Hepatocyte (in vitro differentiated cells): ENCODE data around the gene SST. TPM values are rescaled to one million over a fixed set of nuclear protein-coding genes. Genes with fewer than 3 reads are reported as not detected.
"Not testable (repeated sequence)": the region's sequence is repeated elsewhere in the genome, so short reads cannot be mapped to it uniquely, and the experiment has no call there.

Source experiments
- DNase-seq: peaks from one replicate; pipeline ENCODE4 v3.0.0-alpha.2; 2016; ENCODE audit warnings: low spot score
- H2AFZ ChIP-seq: fragments of 200-600 bp; sonication (generic); 2 replicates; pipeline ENCODE4 v1.6.0; 2016; ENCODE audit warnings: antibody characterized with exemption, mild to moderate bottlenecking
- H3K27ac ChIP-seq: fragments of 200-600 bp; sonication (generic); 2 replicates; pipeline ENCODE4 v1.5.1; 2016; ENCODE audit warnings: mild to moderate bottlenecking
- H3K27me3 ChIP-seq: fragments of 200-600 bp; sonication (generic); 2 replicates; pipeline ENCODE4 v1.6.1; 2016
- H3K36me3 ChIP-seq: fragments of 200-600 bp; sonication (generic); replicated peaks from 2 replicates; pipeline ENCODE4 v1.5.1; 2016; ENCODE audit warnings: low read depth; ENCODE audit not compliant: insufficient read depth
- H3K4me1 ChIP-seq: fragments of 200-600 bp; sonication (generic); 2 replicates; pipeline ENCODE4 v1.5.1; 2016; ENCODE audit warnings: mild to moderate bottlenecking, moderate library complexity; ENCODE audit not compliant: insufficient read depth
- H3K4me2 ChIP-seq: fragments of 200-600 bp; sonication (generic); 2 replicates; pipeline ENCODE4 v1.6.0; 2016
- H3K4me3 ChIP-seq: fragments of 200-600 bp; sonication (generic); 2 replicates; pipeline ENCODE4 v1.5.1; 2016; ENCODE audit warnings: mild to moderate bottlenecking
- H3K79me2 ChIP-seq: fragments of 200-600 bp; sonication (generic); 2 replicates; pipeline ENCODE4 v1.6.0; 2017; ENCODE audit warnings: mild to moderate bottlenecking
- H3K9me2 ChIP-seq: fragments of 200-600 bp; sonication (generic); replicated peaks from 2 replicates; pipeline ENCODE4 v1.6.0; 2017; ENCODE audit warnings: mild to moderate bottlenecking; ENCODE audit not compliant: insufficient read depth
- H3K9me3 ChIP-seq: fragments of 200-600 bp; sonication (generic); 2 replicates; pipeline ENCODE4 v1.5.1; 2016; ENCODE audit warnings: low read depth, mild to moderate bottlenecking
- H4K20me1 ChIP-seq: fragments of 200-600 bp; sonication (generic); 2 replicates; pipeline ENCODE4 v1.6.0; 2016; ENCODE audit warnings: mild to moderate bottlenecking; ENCODE audit not compliant: insufficient read depth, poor library complexity, severe bottlenecking
- CTCF ChIP-seq: fragments of 200-600 bp; sonication (generic); IDR thresholded peaks from 2 replicates; pipeline ENCODE4 v1.5.1; 2016; ENCODE audit warnings: antibody characterized with exemption, mild to moderate bottlenecking; ENCODE audit not compliant: poor library complexity
- EZH2 ChIP-seq: fragments of 200-600 bp; sonication (generic); IDR thresholded peaks from 2 replicates; pipeline ENCODE4 v1.6.1; 2016; ENCODE audit warnings: antibody characterized with exemption, mild to moderate bottlenecking, borderline replicate concordance
- EZH2phosphoT487 ChIP-seq: fragments of 200-600 bp; sonication (generic); IDR thresholded peaks from one replicate; pipeline ENCODE4 v1.6.1; 2018; ENCODE audit warnings: antibody characterized with exemption, mild to moderate bottlenecking, low read depth, moderate library complexity; ENCODE audit not compliant: unreplicated experiment, severe bottlenecking
- WGBS: methylation state at CpG from one replicate; pipeline ENCODE4 v1.1.6; 2016; ENCODE audit warnings: low lambda C conversion rate; ENCODE audit errors: missing lambda C conversion rate; 5-methylcytosine and 5-hydroxymethylcytosine counted together
- polyA plus RNA-seq: library from polyadenylated mRNA; unstranded; fragments of >200 nt; fragmentation: Nextera tagmentation; extraction: Ambion mirVana; gene quantifications from 2 replicates; pipeline ENCODE4 v1.2.1, GENCODE V29; 2016
- total RNA-seq: library from RNA; depleted of rRNA; stranded (reverse); fragments of >200 nt; gene quantifications from 2 replicates; pipeline ENCODE4 v1.2.3, GENCODE V29; 2014

SST gene
- total and polyA plus RNA-seq, 2 experiments from 2014 or later, result 53.5 to 112 TPM

DNA sequence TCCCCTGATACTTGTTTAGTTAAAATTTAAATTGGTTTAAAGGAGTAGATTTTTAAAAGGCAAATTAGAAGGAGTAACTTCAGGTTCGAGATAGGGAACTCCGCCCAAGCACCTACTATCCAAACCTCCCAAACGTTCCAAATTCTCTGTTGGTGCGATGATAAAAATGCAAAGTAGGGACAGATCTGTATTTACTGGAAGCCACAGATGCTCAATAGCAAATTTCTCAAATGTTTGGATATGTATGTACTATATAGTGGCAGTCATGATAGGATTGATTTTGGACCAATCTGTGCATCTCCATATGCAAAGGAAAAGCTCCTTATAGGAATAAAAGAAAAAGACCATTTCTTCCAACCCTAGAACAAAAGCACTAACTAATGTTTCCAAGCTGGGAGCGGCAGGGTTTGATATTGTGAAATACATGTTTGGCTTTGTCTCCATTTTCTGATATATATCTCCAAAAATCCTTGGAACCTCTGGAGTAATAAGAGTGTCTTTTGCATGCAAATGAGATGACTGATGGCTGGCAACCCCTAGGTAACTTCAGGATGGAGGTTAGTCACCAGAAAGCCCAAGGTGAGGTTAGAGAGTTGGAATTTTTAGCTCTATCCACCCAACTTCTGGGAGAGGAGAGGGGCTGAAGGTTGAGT lies 16.6 kb upstream of the SST start:
- no peaks in the 10 kb centered on the region for H3K9me3 ChIP-seq
- no peak overlapping the region for H3K27ac ChIP-seq
- 97% methylated on average over 5 of the region's 5 CpGs for WGBS
- no peak overlapping the region for H3K4me3 ChIP-seq
- no peak for TF ChIP-seq CTCF
- TF ChIP-seq EZH2, result no peak
- TF ChIP-seq EZH2phosphoT487, result no peak
- no peaks in the 10 kb centered on the region for H3K9me2 ChIP-seq
- no peak for DNase-seq
- no peaks in the 10 kb centered on the region for H3K4me1 ChIP-seq
- H2AFZ ChIP-seq, result no peak overlapping the region
- H3K36me3 ChIP-seq, result no peaks in the 10 kb centered on the region
- no peaks in the 10 kb centered on the region for H3K79me2 ChIP-seq
- H3K27me3 ChIP-seq, result no peaks in the 10 kb centered on the region
- H3K4me2 ChIP-seq, result no peak overlapping the region
- H4K20me1 ChIP-seq, result no peaks in the 10 kb centered on the region

- 94% methylated on average over 7 of the region's 7 CpGs for WGBS
- Histone ChIP-seq H3K4me2 (no peak overlapping the region), H3K4me1 (no peaks in the 10 kb centered on the region), H3K27me3 (no peaks in the 10 kb centered on the region), H3K9me2 (no peaks in the 10 kb centered on the region), H3K4me3 (no peak overlapping the region), H2AFZ (no peak overlapping the region), H3K27ac (no peak overlapping the region), H3K79me2 (no peaks in the 10 kb centered on the region), H4K20me1 (no peaks in the 10 kb centered on the region), H3K9me3 (no peaks in the 10 kb centered on the region), H3K36me3 (no peaks in the 10 kb centered on the region)
- TF ChIP-seq CTCF, result no peak
- no peak for TF ChIP-seq EZH2phosphoT487
- TF ChIP-seq EZH2, result no peak
- DNase-seq, result no peak
Observed at GRCh38 chr3:187685948-187686347, 15.8 kb upstream of the SST start.

- Histone ChIP-seq H3K9me3 (no peaks in the 10 kb centered on the region), H3K4me1 (no peaks in the 10 kb centered on the region), H3K79me2 (no peaks in the 10 kb centered on the region), H3K27me3 (no peaks in the 10 kb centered on the region), H3K36me3 (no peaks in the 10 kb centered on the region), H2AFZ (no peak overlapping the region), H3K4me3 (no peak overlapping the region), H4K20me1 (no peaks in the 10 kb centered on the region), H3K27ac (no peak overlapping the region), H3K9me2 (no peaks in the 10 kb centered on the region), H3K4me2 (no peak overlapping the region)
- no peak for DNase-seq
- no peak for TF ChIP-seq EZH2
- no peak for TF ChIP-seq CTCF
- TF ChIP-seq EZH2phosphoT487, result no peak
- WGBS, result 69% methylated on average over 2 of the region's 2 CpGs
Observed at GRCh38 chr3:187684880-187685279, 14.7 kb upstream of the SST start.

DNA sequence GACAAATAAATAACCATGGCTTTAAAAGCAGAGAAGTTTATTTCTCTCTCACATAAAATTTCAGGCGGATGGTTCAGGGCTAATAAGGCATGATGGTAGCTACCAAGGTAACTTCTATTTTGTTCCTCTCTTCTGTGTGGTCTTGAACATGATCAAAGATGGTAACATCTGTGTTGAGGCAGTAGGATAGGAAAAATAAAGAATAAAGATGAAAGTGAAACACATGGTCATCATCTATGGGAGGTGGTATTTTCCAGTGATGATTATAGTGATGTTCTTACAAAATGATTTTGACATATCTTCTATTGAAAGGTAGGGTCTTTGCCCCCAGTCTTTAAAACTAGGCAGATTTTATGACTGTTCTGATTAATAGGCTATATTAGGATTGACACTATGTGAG lies 14.2 kb upstream of the SST start:
- WGBS, result 84% methylated on average over 1 of the region's 1 CpG

GRCh38 chr3:187681756-187682155 lies 11.6 kb upstream of the SST start:
- not testable (repeated sequence) for H2AFZ ChIP-seq, H3K4me1 ChIP-seq, H3K4me2 ChIP-seq, H3K27ac ChIP-seq, H3K9me2 ChIP-seq, H4K20me1 ChIP-seq, DNase-seq, H3K36me3 ChIP-seq, H3K79me2 ChIP-seq, H3K9me3 ChIP-seq, H3K4me3 ChIP-seq, H3K27me3 ChIP-seq
- WGBS, result 85% methylated on average over 11 of the region's 11 CpGs

More for the DNA sequence above, 14.2 kb upstream of the SST start:
- no peak overlapping the region for H2AFZ ChIP-seq
- no peaks in the 10 kb centered on the region for H3K27me3 ChIP-seq
- H4K20me1 ChIP-seq, result no peaks in the 10 kb centered on the region
- no peaks in the 10 kb centered on the region for H3K9me2 ChIP-seq
- H3K79me2 ChIP-seq, result no peaks in the 10 kb centered on the region
- no peak for DNase-seq
- H3K4me3 ChIP-seq, result no peak overlapping the region
- TF ChIP-seq CTCF, result no peak
- no peak for TF ChIP-seq EZH2phosphoT487
- TF ChIP-seq EZH2, result no peak
- H3K4me1 ChIP-seq, result no peaks in the 10 kb centered on the region
- no peaks in the 10 kb centered on the region for H3K36me3 ChIP-seq
- no peaks in the 10 kb centered on the region for H3K9me3 ChIP-seq
- no peak overlapping the region for H3K27ac ChIP-seq
- H3K4me2 ChIP-seq, result no peak overlapping the region
